SH-SY5Y (cell line): ENCODE results near the gene ULBP2.

ENCODE experiments used
- GATA2 ChIP-seq: IDR thresholded peaks from 2 replicates; pipeline ENCODE4 v1.6.1; 2011; ENCODE audit warnings: mild to moderate bottlenecking, low read depth, low read length
- GATA3 ChIP-seq: IDR thresholded peaks from 2 replicates; pipeline ENCODE4 v1.6.1; 2011; ENCODE audit warnings: low read depth, mild to moderate bottlenecking, low read length, moderate library complexity

DNA sequence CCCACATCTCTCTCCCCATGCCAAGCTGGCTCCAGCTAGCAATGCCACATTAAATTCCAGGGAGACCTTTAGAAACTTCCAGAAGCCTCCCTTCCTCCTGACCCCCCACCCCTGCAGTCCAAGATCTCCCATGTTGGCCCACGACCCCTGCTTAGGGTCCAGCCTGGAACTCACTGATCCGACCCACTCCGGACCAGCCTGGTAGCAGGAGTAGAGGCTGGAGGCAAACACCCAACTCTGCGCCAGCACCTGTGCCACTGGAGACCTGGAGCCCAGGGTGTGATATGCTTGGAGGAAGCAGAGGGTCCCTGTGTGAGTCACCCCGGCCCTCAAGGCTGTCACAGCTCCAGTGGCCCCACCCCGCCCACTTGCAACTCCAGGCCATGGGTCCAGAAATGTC is 18.7 kb downstream of the ULBP2 start:
- no peak for TF ChIP-seq GATA3
- TF ChIP-seq GATA2 = no peak
